ENCODE data around the gene TNFAIP2.
A peak's percentile ranks its signal among the peaks of the same experiment; 100 is the strongest.

TNFAIP2 gene

GRCh38 chr14:103122585-103122946 is 695 bp upstream of the TNFAIP2 start:
- peak; percentile 45 for DNase-seq (ENCODE audit: low read depth, low spot score)

DNA sequence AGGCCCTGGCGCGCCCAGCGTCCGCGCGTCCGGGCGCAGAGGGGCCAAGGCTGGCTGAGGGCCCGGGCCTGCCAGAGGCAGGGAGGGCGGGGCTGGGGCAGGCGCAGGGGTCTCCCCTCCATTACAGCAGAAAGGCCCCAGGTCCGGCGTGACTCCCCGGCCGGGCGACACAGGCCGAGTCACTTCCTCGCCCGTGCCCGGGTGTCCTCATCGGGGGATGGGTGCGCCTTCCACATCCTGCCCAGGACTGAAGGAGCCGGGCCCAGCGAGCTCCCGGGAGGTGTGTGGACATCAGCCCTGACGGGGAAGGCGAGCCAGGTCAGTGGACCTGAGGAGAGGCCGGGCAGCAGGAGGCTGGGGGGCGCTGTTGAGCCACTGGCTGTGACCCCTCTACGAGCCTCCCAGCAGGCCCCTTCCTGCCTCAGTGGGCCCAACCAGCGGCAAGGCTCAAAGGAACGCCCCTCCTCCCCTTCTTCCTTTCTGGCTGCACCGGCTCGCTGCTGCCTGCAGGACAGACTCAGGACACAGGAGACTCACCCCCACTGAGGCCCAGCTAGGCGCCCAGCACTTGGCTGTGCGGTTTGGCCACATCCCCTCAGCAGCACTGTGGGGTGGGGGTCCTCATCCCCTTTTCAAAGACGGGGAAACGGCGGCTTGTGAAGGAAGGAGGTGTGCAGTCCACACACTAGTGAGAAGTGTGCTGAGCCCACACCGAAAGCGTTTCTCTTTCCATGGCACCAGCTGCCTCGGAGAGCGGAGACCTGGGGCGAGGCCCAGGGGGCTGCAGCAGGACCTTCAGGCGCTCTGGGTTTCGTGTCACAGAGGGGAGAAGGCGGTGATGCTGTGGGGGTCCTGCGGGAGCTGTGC is 606 bp downstream of the TNFAIP2 start:
- peak; percentile 51 for DNase-seq (ENCODE audit: low read depth, low spot score)

DNA sequence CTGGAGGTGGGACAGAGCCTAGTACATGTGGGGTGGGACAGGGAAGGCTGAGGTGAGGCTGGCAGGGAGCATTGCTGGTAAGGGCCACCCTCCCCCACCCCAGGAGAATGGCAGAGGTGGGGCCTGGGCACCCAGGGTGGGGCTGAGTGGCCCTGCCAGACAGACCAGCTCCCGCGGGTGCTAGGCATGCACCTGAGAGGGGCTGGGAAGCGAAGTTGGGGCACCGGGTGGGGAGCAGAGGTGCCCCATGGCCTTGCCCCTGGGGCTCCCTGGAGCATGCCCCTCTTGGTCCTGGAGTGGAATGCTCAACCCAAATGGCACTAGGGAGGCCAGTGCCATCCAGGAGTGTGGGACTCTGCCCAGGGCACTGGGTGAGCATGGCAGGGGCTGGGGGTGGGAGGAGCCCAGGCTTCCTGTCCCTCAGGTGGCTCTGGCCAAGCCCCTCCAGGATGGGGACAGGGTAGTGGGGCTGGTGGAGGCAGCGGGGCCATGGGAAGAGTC is 1.3 kb downstream of the TNFAIP2 start:
- DNase-seq (ENCODE audit: low read depth, low spot score): no peak

- DNase-seq (ENCODE audit: low read depth, low spot score): no peak
Measured at GRCh38 chr14:103125098-103126070, 2.1 kb downstream of the TNFAIP2 start.

DNA sequence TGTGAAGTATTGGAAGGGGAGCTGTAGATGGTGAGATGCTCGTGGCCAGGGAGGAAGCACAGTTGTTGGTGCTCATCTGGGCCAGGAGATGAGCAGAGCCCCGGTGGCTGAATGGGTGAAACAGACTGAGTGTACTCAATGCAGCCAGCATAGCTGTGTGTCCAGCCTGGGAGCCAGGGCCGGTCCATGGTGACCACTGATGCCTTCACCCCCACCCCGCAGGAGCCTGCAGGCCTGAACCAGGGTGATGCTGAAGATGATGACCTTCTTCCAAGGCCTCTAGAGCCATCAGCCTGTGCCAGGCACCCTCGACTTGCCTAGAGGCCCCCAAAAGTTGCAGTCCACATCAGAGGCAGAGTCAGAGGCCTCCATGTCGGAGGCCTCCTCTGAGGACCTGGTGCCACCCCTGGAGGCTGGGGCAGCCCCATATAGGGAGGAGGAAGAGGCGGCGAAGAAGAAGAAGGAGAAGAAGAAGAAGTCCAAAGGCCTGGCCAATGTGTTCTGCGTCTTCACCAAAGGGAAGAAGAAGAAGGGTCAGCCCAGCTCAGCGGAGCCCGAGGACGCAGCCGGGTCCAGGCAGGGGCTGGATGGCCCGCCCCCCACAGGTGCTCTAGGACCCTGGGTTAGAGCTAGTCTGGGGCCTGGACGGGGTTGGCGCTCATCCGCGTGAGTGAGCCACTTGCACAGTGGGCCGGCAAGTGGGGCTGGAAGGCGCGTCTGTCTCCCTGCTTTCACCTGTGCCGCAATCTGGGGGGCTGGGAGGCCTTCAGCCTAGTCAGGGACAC is 3.0 kb downstream of the TNFAIP2 start:
- no peak for DNase-seq (ENCODE audit: low read depth, low spot score)

GRCh38 chr14:103126873-103127304 is 3.6 kb downstream of the TNFAIP2 start:
- DNase-seq (ENCODE audit: low read depth, low spot score): peak; percentile 81

DNA sequence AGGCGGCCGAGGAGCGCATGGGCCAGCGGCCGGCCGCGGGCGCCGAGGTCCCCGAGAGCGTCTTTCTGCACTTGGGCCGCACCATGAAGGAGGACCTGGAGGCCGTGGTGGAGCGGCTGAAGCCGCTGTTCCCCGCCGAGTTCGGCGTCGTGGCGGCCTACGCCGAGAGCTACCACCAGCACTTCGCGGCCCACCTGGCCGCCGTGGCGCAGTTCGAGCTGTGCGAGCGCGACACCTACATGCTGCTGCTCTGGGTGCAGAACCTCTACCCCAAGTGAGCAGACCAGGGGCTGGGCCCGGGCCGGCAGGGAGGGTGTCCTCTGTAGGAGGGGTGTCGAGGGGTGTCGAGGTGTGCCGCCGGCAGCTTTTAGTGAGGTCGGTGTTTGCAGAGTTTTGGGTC is 4.1 kb downstream of the TNFAIP2 start:
- DNase-seq (ENCODE audit: low read depth, low spot score): no peak

GRCh38 chr14:103127861-103128598 is 4.8 kb downstream of the TNFAIP2 start:
- no peak for DNase-seq (ENCODE audit: low read depth, low spot score)

DNA sequence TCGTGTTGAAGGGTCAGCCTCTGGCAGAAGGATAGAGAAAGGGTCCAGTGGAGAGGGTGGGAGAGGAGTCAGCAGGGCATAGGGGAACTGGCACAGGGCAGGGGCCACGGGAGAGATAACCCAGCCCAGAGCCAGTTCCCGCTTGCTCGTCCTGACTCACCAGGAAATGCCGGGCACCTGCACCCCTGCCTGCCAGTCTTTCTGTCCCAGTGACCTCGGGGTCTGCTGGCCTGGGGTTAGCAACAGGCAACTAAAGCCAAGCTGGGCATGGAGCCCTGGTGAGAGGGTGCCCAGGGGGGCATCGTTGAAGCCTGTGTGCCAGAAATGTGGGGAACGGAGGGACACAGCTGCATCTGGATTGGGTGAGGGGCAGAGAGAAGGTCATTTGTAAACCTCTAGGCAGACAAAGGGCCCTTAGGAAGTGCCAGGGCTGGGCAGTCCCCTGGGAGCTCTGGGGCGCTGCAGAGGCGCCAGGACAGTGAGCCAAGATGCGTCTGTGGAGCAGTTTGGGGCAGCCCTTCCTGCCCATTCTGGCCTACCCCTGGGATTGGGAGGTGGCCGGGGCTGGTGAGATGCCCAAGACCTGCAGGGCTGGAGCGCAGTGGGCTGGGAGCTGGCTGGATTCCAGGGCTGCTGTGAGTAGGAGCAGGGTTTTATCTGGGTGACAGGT is 5.5 kb downstream of the TNFAIP2 start:
- DNase-seq (ENCODE audit: low read depth, low spot score): no peak

GRCh38 chr14:103129301-103130016 is 6.2 kb downstream of the TNFAIP2 start:
- peak; percentile 32 for DNase-seq (ENCODE audit: low read depth, low spot score)

DNA sequence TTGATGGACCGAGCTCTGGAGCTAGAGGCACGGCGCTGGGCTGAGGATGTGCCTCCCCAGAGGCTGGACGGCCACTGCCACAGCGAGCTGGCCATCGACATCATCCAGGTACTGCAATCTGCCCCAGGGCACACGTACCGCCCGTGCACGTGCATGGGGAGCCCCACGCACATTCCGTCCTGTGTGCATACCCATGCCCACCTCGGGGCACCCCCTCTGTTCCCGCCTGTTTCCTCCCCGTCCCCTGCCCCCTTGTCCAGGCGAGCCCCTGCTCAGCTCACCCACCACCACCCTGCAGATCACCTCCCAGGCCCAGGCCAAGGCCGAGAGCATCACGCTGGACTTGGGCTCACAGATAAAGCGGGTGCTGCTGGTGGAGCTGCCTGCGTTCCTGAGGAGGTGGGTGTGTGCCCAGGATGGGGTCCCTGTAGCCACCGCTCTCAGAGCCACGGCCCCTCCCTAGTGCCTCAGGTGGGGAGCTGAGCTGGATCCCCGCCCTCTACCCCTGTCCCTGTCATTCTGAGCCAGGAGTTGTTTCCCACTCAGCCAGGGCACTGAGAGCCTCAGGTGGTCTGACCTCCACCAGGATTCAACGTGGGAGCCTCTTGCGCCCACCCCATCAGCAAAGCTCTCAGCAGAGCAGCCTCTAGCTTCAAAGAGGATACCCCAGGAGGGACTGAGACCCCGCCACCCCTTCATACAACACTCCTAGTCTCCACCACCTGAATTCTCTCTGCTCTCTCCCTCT is 6.9 kb downstream of the TNFAIP2 start:
- DNase-seq (ENCODE audit: low read depth, low spot score): no peak

GRCh38 chr14:103130965-103131364 is 7.7 kb downstream of the TNFAIP2 start:
- DNase-seq (ENCODE audit: low read depth, low spot score): peak; percentile 77

DNA sequence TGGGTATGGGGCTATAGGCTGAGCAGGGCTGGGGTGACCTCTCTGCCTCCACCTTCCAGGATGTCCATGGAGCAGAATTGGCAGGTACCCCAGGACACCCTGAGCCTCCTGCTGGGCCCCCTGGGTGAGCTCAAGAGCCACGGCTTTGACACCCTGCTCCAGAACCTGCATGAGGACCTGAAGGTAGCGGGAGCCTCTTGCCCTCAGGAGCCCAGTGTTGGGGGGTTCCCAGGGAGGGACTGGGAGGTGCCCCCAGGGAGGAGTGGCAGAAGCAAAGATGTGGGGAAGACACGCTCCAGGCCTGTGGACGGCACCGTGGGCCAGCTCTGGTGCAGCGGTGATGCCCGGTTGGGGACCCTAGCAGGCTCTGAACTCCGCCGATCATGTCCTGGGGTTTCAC is 8.3 kb downstream of the TNFAIP2 start:
- DNase-seq (ENCODE audit: low read depth, low spot score): no peak

- no peak for DNase-seq (ENCODE audit: low read depth, low spot score)
Measured at GRCh38 chr14:103132381-103133209, 9.3 kb downstream of the TNFAIP2 start.

GRCh38 chr14:103133210-103134140 is 10.2 kb downstream of the TNFAIP2 start:
- no peak for DNase-seq (ENCODE audit: low read depth, low spot score)

DNA sequence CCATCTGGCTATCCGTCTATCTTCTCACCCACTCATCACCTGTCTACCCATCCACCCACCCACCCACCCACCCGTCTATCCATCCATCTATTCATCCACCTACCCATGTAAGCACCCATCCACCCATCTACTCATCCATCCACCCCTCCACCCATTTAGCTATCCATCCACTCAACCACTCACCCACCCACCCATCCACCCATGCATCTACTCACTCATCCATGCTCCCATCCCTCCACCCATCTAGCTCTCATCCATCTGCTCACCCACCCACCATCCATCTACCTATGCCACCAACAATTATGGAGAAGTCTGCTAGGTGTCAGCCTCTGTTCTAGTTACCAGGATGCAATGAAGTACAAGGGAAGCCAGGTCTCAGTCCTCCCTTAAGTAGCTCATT is 11.1 kb downstream of the TNFAIP2 start:
- no peak for DNase-seq (ENCODE audit: low read depth, low spot score)

GRCh38 chr14:103134919-103135318 is 11.7 kb downstream of the TNFAIP2 start:
- DNase-seq (ENCODE audit: low read depth, low spot score): no peak
